ENCODE results near the gene ATG4A. TPM values are rescaled to one million over a fixed set of nuclear protein-coding genes. Genes with fewer than 3 reads are reported as not detected.

ATG4A gene
- total and polyA plus RNA-seq, 2 donors (not counting 3 experiments of a cell fraction or from before 2014, with no cell fraction given) = 13.2 to 28.7 TPM

DNA sequence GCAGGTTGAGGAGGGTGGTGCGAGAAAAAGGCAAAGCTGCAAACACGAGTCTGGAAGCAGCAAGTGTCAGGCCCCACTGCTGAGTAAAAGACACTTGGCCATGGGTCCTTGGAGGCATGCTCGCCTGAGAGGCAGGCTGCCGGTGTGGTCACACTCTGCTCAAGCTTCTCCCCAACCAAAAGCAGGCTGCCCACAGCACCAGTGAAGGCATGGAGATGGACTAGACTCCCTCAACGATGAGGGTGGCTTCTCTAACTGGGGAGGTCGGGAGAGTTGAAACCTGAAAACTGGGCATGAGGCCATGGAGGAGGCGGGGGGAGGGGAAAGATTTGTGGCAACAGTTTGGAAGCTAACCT lies 86.5 kb downstream of the ATG4A start:
- FAIRE-seq (no peak), DNase-seq (ENCODE audit: low read depth, low spot score) (no peak)
- Histone ChIP-seq H3K9me3 (replicated peaks; ENCODE audit: control insufficient read depth, insufficient read depth, low read length) (no peaks in the 10 kb centered on the region), H3K27me3 (ENCODE audit: control insufficient read depth in 2 of 2, insufficient read depth in 2 of 2, low read length in 2 of 2) (no peaks in the 10 kb centered on the region), H3K9me1 (replicated peaks; ENCODE audit: control insufficient read depth, extremely low read depth, insufficient read depth, low read length) (no peaks in the 10 kb centered on the region), H3K36me3 (ENCODE audit: control insufficient read depth in 2 of 2, extremely low read depth in 1 of 2, insufficient read depth in 2 of 2, low read length in 2 of 2) (no peaks in the 10 kb centered on the region), H3K9ac (replicated peaks; ENCODE audit: extremely low read depth, insufficient read depth, low read length) (no peak overlapping the region), H3K27ac (ENCODE audit: insufficient read depth, low read depth, low read length) (no peak overlapping the region), H3K4me2 (ENCODE audit: insufficient read depth, low read length) (no peak overlapping the region), H3K4me1 (ENCODE audit: control insufficient read depth, extremely low read depth, insufficient read depth, low read length) (no peaks in the 10 kb centered on the region), H3K4me3 (replicated peaks in 1 of 3; ENCODE audit: insufficient read depth in 1 of 3, low read depth in 1 of 3, low read length in 3 of 3) (no peak overlapping the region), H2AFZ (ENCODE audit: low read depth, low read length) (no peak overlapping the region), H4K20me1 (replicated peaks; ENCODE audit: control insufficient read depth, extremely low read depth, insufficient read depth, low read length) (no peaks in the 10 kb centered on the region), H3K79me2 (ENCODE audit: control insufficient read depth, insufficient read depth, low read length) (no peaks in the 10 kb centered on the region)
- TF ChIP-seq, protein P1, sequence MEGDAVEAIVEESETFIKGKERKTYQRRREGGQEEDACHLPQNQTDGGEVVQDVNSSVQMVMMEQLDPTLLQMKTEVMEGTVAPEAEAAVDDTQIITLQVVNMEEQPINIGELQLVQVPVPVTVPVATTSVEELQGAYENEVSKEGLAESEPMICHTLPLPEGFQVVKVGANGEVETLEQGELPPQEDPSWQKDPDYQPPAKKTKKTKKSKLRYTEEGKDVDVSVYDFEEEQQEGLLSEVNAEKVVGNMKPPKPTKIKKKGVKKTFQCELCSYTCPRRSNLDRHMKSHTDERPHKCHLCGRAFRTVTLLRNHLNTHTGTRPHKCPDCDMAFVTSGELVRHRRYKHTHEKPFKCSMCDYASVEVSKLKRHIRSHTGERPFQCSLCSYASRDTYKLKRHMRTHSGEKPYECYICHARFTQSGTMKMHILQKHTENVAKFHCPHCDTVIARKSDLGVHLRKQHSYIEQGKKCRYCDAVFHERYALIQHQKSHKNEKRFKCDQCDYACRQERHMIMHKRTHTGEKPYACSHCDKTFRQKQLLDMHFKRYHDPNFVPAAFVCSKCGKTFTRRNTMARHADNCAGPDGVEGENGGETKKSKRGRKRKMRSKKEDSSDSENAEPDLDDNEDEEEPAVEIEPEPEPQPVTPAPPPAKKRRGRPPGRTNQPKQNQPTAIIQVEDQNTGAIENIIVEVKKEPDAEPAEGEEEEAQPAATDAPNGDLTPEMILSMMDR (IDR thresholded peaks at IDR 0.05; ENCODE audit: extremely low read depth in 1 of 2, insufficient read depth in 1 of 2, low read depth in 1 of 2, low read length in 2 of 2) = no peak
- TF ChIP-seq MAX (IDR thresholded peaks at IDR 0.05; ENCODE audit: insufficient read depth, insufficient read length) (no peak), GATA2 (IDR thresholded peaks at IDR 0.05; ENCODE audit: insufficient read depth, insufficient read length, low read depth, low read length) (no peak), FOS (IDR thresholded peaks at IDR 0.05; ENCODE audit: borderline replicate concordance, insufficient read depth, low read length) (no peak), POLR2A (IDR thresholded peaks at IDR 0.05; ENCODE audit: low read depth, low read length) (no peak), JUN (IDR thresholded peaks at IDR 0.05; ENCODE audit: borderline replicate concordance, insufficient read depth, insufficient read length, low read depth) (no peak), MYC (IDR thresholded peaks at IDR 0.05; ENCODE audit: low read depth, low read length) (no peak), EZH2 (IDR thresholded peaks at IDR 0.05; ENCODE audit: borderline replicate concordance, low read depth, low read length, severe bottlenecking) (no peak)
- intact Hi-C loops (cut with micrococcal nuclease) = no loop called here
- ChIA-PET POLR2A (no interaction called here), CTCF (interaction anchor here (1.1 to 1.3 kb wide), 4 partner anchors 9 to 126 kb away, joined by 3 to 4 read pairs (median 4); no protein-coding TSS in a partner anchor)
- BruUV-seq (replicated peaks) = no TSS peak
- dilution Hi-C loops (cut with MboI; ENCODE audit: extremely low pct_ligation_motif_present, low sequenced_read_pairs) = no loop called here
